Right cardiac atrium (tissue), 5 donors: ENCODE results near the gene NR3C1. TPM values are rescaled to one million over a fixed set of nuclear protein-coding genes. Genes with fewer than 3 reads are reported as not detected.

Source experiments
- ATAC-seq, 2 donors: fragments of 200-7000 bp; cut with Tn5 transposase; one replicate each; pipeline versions ENCODE4 v1.8.0 to v1.9.1; 2020; ENCODE audit warnings: moderate library complexity in 2 of 2, mild to moderate bottlenecking in 1 of 2
- DNase-seq, 3 donors: peaks; one replicate each; pipeline ENCODE4 v3.0.0-alpha.2; 2020
- H3K27ac ChIP-seq: one replicate; pipeline ENCODE4 v1.5.1; 2013; ENCODE audit warnings: mild to moderate bottlenecking, low read length, control low read depth, moderate library complexity
- H3K27me3 ChIP-seq: one replicate; pipeline ENCODE4 v1.6.1; 2013; ENCODE audit not compliant: control insufficient read depth, insufficient read depth
- H3K4me1 ChIP-seq: one replicate; pipeline ENCODE4 v1.6.1; 2013; ENCODE audit warnings: low read length; ENCODE audit not compliant: control insufficient read depth, insufficient read depth
- H3K4me3 ChIP-seq: one replicate; pipeline ENCODE4 v1.5.1; 2013; ENCODE audit warnings: low read length, control low read depth
- H3K9me3 ChIP-seq: one replicate; pipeline ENCODE4 v1.6.1; 2013; ENCODE audit warnings: low read length; ENCODE audit not compliant: control insufficient read depth
- WGBS: extraction: QIAGEN DNeasy Blood & Tissue Kit; methylation state at CpG from one replicate; pipeline ENCODE4 v1.1.7; 2013; 5-methylcytosine and 5-hydroxymethylcytosine counted together
- intact Hi-C, 4 donors: fragments of 100-400 bp; cut with DNase I; formaldehyde crosslinking; loops; one replicate each; pipeline versions ENCODE4 v1.11.0 to v1.14.0; 2022 to 2023
- polyA plus RNA-seq: library from polyadenylated mRNA; stranded (reverse); fragments of 200-250 nt; gene quantifications from one replicate; pipeline ENCODE4 v1.2.3, GENCODE V29; 2013
- total RNA-seq, 4 donors: library from RNA; stranded (reverse); fragmentation: NEBNext Ultra II Directional; extraction: Animal tissue kit (Norgen Biotek cat#: 25700); gene quantifications; one replicate each; pipeline ENCODE4 v1.2.1, GENCODE V29; 2021
- donor health status: healthy with polysubstance abuse.
- donor health status: DM: no; HTN: yes; CAD: no.
- donor health status: DM: no; HTN: no; CAD: no.
- donor health status: DM: no; HTN: yes; CAD: no; lungs with severe emphysema.
- donor health status: DM: yes; HTN: yes; CAD: no.

NR3C1 gene
- total and polyA plus RNA-seq, 5 donors = 16.5 to 66.5 (median 49.9) TPM

- Histone ChIP-seq H3K27me3 (no peaks in the 10 kb centered on the region), H3K9me3 (no peaks in the 10 kb centered on the region), H3K4me3 (no peak overlapping the region), H3K4me1 (no peaks in the 10 kb centered on the region), H3K27ac (no peak overlapping the region)
- intact Hi-C loops = no loop called here
- ATAC-seq (no peak), DNase-seq (no peak)
- 77% methylated on average over 5 of the region's 5 CpGs for WGBS
Observed at GRCh38 chr5:143239882-143240518, 163.5 kb downstream of the NR3C1 start.

GRCh38 chr5:143238620-143239019, 164.9 kb downstream of the NR3C1 start:
- no peaks in the 10 kb centered on the region for H3K27me3 ChIP-seq
- WGBS = 99% methylated on average over 2 of the region's 2 CpGs
- DNase-seq (no peak), ATAC-seq (no peak)
- intact Hi-C loops = no loop called here
- no peaks in the 10 kb centered on the region for H3K9me3 ChIP-seq
- H3K4me1 ChIP-seq = no peaks in the 10 kb centered on the region
- H3K27ac ChIP-seq = no peak overlapping the region
- no peak overlapping the region for H3K4me3 ChIP-seq

- no peaks in the 10 kb centered on the region for H3K27me3 ChIP-seq
- no peaks in the 10 kb centered on the region for H3K4me1 ChIP-seq
- H3K9me3 ChIP-seq = no peaks in the 10 kb centered on the region
- DNase-seq = no peak
- WGBS = 96% methylated on average over 10 of the region's 10 CpGs
- no peak overlapping the region for H3K4me3 ChIP-seq
- ATAC-seq = no peak
- H3K27ac ChIP-seq = no peak overlapping the region
- intact Hi-C loops = no loop called here
Observed at GRCh38 chr5:143237664-143238063, 165.8 kb downstream of the NR3C1 start.

GRCh38 chr5:143236682-143237081, 166.8 kb downstream of the NR3C1 start:
- H3K27ac ChIP-seq = no peak overlapping the region
- no peaks in the 10 kb centered on the region for H3K4me1 ChIP-seq
- no peak for ATAC-seq
- intact Hi-C loops = no loop called here
- no peak overlapping the region for H3K4me3 ChIP-seq
- 84% methylated on average over 2 of the region's 2 CpGs for WGBS
- H3K27me3 ChIP-seq = no peaks in the 10 kb centered on the region
- no peak for DNase-seq
- H3K9me3 ChIP-seq = no peaks in the 10 kb centered on the region

- intact Hi-C loops = no loop called here
- Histone ChIP-seq H3K27ac (no peak overlapping the region), H3K9me3 (no peaks in the 10 kb centered on the region), H3K4me3 (no peak overlapping the region), H3K27me3 (no peaks in the 10 kb centered on the region), H3K4me1 (no peaks in the 10 kb centered on the region)
- DNase-seq (no peak), ATAC-seq (peak in 1 of 2 donors; percentile 31)
- 84% methylated on average over 3 of the region's 3 CpGs for WGBS
Observed at GRCh38 chr5:143235423-143235822, 168.1 kb downstream of the NR3C1 start.

GRCh38 chr5:143234162-143234842, 169.2 kb downstream of the NR3C1 start:
- DNase-seq (no peak), ATAC-seq (no peak)
- intact Hi-C loops = no loop called here

GRCh38 chr5:143233031-143233430, 170.5 kb downstream of the NR3C1 start:
- intact Hi-C loops = no loop called here

More at GRCh38 chr5:143234162-143234842, 169.2 kb downstream of the NR3C1 start:
- Histone ChIP-seq H3K27me3 (no peaks in the 10 kb centered on the region), H3K9me3 (no peaks in the 10 kb centered on the region), H3K4me3 (no peak overlapping the region), H3K4me1 (peaks cover 2% of the 10 kb centered on the region), H3K27ac (no peak overlapping the region)
- WGBS = 87% methylated on average over 9 of the region's 9 CpGs

GRCh38 chr5:143231973-143232812, 171.3 kb downstream of the NR3C1 start:
- ATAC-seq = no peak
- intact Hi-C loops = no loop called here
- 98% methylated on average over 7 of the region's 7 CpGs for WGBS

More at GRCh38 chr5:143233031-143233430, 170.5 kb downstream of the NR3C1 start:
- peak in 1 of 3 donors; percentile 23 for DNase-seq
- H3K4me1 ChIP-seq = peaks cover 2% of the 10 kb centered on the region
- WGBS = 56% methylated on average over 2 of the region's 2 CpGs
- no peaks in the 10 kb centered on the region for H3K9me3 ChIP-seq
- no peak overlapping the region for H3K4me3 ChIP-seq
- H3K27ac ChIP-seq = no peak overlapping the region
- no peak for ATAC-seq
- H3K27me3 ChIP-seq = no peaks in the 10 kb centered on the region

GRCh38 chr5:143231416-143231815, 172.1 kb downstream of the NR3C1 start:
- WGBS = 67% methylated on average over 3 of the region's 3 CpGs
- no peak overlapping the region for H3K4me3 ChIP-seq
- no peaks in the 10 kb centered on the region for H3K27me3 ChIP-seq
- intact Hi-C loops = no loop called here
- DNase-seq (no peak), ATAC-seq (no peak)
- peaks cover 2% of the 10 kb centered on the region for H3K4me1 ChIP-seq
- H3K9me3 ChIP-seq = no peaks in the 10 kb centered on the region
- no peak overlapping the region for H3K27ac ChIP-seq

More at GRCh38 chr5:143231973-143232812, 171.3 kb downstream of the NR3C1 start:
- no peak for DNase-seq
- Histone ChIP-seq H3K27ac (no peak overlapping the region), H3K27me3 (no peaks in the 10 kb centered on the region), H3K9me3 (no peaks in the 10 kb centered on the region), H3K4me3 (no peak overlapping the region), H3K4me1 (peaks cover 2% of the 10 kb centered on the region)

GRCh38 chr5:143230676-143230996, 172.8 kb downstream of the NR3C1 start:
- ATAC-seq = no peak
- 76% methylated on average over 6 of the region's 6 CpGs for WGBS
- Histone ChIP-seq H3K9me3 (no peaks in the 10 kb centered on the region), H3K4me3 (no peak overlapping the region), H3K4me1 (peaks cover 2% of the 10 kb centered on the region), H3K27me3 (no peaks in the 10 kb centered on the region), H3K27ac (no peak overlapping the region)
- intact Hi-C loops = no loop called here
- DNase-seq = no peak
